HG02970 (cell line): ENCODE measurements around the gene CHKA.

Experiments used
- ATAC-seq: cut with Tn5 transposase; IDR thresholded peaks from one replicate; pipeline ENCODE4 v1.9.1; 2021; ENCODE audit warnings: mild to moderate bottlenecking, moderate library complexity, moderate number of reproducible peaks; ENCODE audit not compliant: unreplicated experiment, low FRiP score

The CHKA gene

DNA sequence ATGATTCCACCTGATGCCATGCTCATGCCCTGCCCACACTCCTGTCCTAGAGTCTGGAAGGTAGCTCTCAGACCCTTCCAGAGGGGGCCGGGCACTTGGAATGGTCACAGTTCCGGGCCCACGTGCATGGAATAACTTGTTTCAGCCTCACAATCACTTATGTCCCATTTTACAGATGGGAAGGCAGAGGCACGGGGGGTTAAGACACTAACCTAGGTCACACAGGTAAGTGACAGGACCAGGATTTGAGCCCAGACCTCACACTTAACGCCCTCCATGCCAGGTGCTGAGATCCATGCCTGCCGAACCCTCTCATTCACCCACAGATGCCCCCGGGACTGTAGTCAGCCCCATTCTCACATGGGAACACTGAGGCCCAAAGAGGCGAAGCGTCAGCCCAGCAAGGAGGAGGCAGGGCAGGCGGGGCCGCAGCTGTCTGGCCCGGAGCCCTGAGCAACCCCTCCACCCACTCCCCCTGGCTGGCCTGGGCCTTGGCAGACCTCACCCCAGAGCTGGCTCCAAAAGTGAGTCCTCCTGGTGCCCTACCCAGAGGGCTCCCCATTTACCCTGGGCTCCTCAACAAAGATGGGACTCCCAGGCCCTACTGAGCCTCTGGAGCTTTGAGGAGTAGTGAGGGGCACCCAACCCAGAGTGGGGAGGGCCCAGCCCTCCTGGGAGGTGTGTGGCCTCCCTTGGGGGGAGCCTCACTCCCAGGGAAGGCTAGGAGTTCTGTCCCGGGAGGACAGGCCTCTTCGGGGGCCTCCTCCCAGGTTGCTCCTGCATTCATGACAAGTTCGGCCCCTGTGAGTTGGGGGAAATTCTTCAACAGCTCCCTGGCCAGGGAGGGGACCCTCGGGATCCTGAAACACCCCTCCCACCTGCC, 113.4 kb downstream of the CHKA start:
- ATAC-seq = no peak

DNA sequence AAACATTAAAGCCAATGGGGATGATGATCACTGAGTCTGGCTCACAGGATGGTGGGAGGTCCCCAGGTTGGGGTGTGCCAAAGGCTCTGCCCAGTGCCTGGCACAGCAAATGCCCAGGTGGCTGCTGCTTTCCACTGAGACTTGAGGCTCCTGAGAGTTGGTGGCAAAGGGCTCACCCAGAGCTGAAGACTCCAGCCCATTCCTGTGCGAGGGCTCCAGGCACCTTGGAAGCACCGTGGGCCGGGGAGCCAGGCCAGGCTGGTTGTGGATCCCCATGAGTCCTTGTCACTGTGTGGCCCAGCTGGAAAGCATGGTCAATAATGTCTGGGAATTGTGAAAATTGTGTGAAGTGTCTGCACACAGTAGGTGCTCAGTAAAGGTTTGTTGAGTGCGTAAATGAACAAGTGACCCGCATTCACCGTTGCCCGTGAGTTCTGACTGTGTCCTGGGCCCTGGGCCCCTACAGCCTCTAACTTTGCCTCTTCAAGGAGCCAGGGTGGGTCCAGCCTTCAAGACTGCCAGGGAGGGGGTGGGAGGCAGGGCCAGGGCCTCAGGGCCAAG, 114.5 kb downstream of the CHKA start:
- no peak for ATAC-seq

DNA sequence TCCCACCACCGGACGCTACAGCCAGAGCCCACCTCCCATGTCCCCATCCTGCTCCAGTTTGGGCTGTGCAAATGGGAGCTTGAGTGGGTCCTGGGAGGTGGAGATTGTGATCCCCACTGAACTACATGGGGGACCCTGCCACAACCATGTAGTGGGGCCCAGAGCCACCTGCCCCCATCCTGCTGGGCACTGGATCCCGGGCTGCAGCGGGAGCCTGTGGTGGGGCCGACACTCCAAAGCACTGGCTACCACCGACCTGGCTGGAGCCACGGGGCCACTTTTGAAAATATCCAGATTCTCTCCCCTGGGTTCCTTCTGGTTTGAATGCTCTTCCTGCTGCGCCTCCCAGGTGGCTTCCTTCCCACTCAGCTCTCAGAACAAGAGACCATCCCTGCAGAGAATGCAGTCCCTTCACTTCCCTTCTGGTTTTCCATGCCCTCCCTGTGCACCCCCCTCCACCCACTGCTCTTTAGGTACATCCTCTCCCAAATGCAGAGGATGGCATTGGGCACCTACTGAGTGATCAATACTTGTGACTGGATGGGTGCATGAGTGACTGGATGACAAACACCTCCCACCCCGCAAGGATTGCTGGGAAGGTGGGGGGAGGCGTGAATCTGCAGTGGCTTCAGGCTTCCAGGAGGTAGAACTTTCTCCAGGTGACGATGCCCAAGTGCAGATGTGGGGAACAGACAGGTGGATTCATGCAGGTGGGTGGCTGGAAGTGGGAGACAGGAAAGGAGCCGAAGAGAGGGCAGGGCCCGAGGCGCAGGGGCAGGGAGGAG, 116.4 kb downstream of the CHKA start:
- ATAC-seq = no peak

- peak; percentile 63 for ATAC-seq
Observed at GRCh38 chr11:68003846-68004550, 117.2 kb downstream of the CHKA start, which contains the start of gene UNC93B1. TSS of gene UNC93B1 (minus strand) at chr11:68004097. CDS start at chr11:68004043, 54 bp downstream.

GRCh38 chr11:68002938-68003845, 118.0 kb downstream of the CHKA start:
- ATAC-seq = peak; percentile 22
